Superior temporal gyrus (tissue), 1 donor: ENCODE results near the gene PEX3.
"Not testable (repeated sequence)": the region's sequence is repeated elsewhere in the genome, so short reads cannot be mapped to it uniquely, and the experiment has no call there.

ENCODE experiments used
- DNase-seq: peaks from one replicate; pipeline ENCODE4 v3.0.0-alpha.2; 2016; ENCODE audit errors: extremely low spot score

The PEX3 gene

GRCh38 chr6:143450453-143451371 is at the start of gene PEX3, which contains the start of gene ADAT2:
Gene PEX3, plus strand, starts transcription at chr6:143450805. Its CDS starts 238 bp downstream, at chr6:143451043.
Gene ADAT2, minus strand, starts transcription at chr6:143450695. Its CDS starts 37 bp downstream, at chr6:143450658.
- DNase-seq = peak; percentile 92

GRCh38 chr6:143401068-143401446 is 49.5 kb upstream of the PEX3 start:
- DNase-seq = no peak

DNA sequence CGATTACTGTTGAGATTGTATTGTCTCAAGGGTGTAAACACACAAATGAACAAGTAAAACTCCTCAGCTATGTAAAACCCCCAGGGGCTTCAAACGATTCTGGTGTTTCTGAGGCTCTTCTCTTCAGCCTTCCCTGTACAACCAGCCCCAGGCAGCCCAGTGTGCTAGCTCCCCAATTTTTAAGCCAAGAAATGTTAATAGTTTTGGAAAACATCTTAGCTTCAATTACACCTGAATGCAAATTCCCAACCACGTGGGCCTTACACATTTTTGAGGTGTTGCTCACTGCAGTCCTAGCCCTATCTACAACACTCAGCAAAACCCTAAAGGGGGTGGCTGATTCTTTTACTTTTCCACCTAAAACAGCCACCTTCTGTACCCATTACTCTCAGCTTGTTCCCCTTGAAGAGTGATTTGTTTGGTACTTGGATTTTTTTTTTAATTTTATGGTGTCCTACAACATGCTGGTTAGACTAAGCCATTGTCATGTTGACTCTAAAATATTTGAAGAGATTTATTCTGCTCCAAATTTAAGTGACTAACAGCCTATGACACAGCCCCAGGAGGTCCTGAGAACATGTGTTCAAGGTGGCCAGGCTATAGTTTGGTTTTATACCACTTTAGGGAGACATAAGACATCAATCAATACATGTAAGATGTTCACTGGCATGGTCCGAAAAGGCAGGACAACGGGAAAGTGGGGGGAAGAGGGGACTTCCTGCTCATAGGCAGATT is 48.8 kb upstream of the PEX3 start:
- DNase-seq = no peak

DNA sequence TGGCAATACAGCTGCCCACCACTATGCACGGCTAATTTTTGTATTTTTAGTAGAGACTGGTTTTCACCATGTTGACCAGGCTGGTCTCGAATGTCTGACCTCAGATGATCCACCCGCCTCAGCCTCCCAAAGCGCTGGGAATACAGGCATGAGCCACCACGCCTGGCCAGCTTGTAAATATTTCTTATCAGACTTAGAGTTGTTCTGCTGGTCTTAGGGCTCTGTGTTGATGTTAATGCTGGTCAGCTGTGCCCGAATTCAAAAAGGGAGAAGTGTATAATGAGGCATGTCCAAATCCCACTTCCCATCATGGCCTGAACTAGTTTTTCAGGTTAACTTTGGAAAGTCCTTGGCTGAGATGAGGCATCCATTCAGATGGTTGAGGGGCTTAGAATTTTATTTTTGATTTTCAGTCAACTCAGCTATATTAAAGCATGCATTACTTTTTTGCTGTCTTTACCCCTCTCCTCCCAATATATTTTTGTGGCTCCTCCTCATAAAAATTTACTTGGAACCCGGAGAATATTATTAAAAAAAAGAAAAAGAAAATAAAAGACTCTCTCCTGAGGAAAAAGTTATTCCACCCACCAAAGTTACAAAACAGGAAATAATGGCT is 47.8 kb upstream of the PEX3 start:
- no peak for DNase-seq

DNA sequence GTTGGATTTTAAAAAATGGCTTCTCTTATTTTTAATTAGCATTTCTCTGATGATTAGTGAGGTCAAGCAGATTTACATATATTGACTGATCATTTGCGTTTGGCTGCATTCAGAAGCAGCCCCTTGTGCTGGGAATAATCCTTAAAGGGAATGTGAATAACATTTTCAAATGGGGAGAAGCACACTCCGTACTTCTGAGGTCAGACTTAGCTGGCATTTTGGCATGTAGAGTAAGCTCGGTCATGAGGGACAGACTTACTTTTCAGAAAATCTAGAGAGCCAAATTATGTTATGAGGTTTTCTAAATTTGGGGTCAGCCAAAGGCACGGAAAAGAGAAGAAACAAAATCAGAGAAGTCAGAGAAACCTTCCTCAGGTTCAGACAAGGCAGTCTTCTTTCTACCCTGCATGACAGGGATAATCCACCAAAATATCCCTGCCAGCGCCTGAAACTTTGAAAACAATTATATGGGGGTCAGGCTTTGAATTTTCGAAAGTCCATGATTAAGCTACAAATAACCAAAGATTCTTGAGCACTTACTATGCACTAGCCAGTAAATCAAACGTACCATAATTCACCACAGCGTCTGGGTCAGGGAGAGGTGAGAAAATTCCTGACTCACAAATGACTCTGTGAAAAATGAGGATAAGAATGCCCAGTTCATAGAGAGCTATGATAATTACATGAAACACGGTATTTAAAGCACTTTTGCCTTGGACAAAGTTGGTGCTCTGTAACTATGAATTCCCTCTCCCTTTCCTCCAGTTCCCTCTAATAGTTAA is 45.0 kb upstream of the PEX3 start:
- no peak for DNase-seq

GRCh38 chr6:143406673-143407072 is 43.9 kb upstream of the PEX3 start:
- no peak for DNase-seq

DNA sequence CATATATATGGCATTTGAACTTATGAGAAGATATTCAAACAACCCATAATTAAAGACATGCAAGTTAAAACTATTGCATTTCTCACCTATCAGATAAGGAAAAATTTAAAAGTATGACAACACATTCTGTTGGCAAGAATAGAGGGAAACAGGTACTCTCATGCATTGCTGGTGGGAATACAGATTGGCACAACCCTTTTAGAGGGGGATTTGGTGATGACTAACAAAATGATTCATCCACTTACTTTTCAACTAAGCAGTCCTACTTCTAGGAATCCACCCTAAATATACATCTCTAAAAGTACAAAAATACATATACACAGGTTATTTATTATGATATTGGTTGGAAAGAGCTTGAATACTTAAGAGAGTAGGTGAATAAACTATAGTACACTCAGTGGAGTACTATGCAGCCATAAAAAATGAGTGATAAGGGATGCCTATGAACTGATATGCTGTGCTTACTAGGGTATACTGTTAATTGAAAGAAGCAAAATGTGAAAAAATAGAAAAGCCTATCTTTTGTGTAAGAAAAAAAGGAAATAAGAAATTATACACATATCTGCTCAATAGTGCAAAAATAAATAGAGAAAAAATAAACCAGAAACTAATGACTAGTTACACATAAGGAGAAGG is 42.3 kb upstream of the PEX3 start:
- DNase-seq = no peak

GRCh38 chr6:143408787-143409162 is 41.8 kb upstream of the PEX3 start:
- no peak for DNase-seq

DNA sequence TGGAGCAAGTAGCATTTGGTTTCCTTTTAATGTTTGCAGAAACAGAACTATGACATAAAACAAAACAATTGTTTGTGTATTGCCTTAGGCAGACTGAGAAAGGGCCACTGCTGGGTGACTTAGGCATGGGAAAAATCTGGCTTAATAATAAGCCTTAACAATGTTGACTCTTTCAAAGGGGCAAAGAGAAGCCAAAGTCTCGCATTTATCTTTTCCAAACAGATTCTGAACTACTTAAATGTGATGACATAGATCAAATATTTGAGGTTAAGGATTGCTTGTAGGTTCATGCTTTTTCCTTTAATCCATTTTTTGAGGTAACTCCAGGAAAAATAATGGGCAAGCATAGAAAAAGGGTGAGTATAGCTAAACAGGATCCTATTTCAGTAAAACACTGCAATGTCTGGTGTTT is 39.7 kb upstream of the PEX3 start:
- DNase-seq = no peak

- no peak for DNase-seq
Observed at GRCh38 chr6:143414769-143415168, 35.8 kb upstream of the PEX3 start.

- DNase-seq = no peak
Observed at GRCh38 chr6:143419526-143419925, 31.1 kb upstream of the PEX3 start.

GRCh38 chr6:143426026-143426425 is 24.6 kb upstream of the PEX3 start:
- DNase-seq = no peak

GRCh38 chr6:143427109-143427817 is 23.3 kb upstream of the PEX3 start:
- DNase-seq = peak; percentile 80

- DNase-seq = no peak
Observed at GRCh38 chr6:143429970-143430369, 20.6 kb upstream of the PEX3 start.

- no peak for DNase-seq
Observed at GRCh38 chr6:143431226-143431625, 19.4 kb upstream of the PEX3 start.

- no peak for DNase-seq
Observed at GRCh38 chr6:143432588-143432987, 18.0 kb upstream of the PEX3 start.

DNA sequence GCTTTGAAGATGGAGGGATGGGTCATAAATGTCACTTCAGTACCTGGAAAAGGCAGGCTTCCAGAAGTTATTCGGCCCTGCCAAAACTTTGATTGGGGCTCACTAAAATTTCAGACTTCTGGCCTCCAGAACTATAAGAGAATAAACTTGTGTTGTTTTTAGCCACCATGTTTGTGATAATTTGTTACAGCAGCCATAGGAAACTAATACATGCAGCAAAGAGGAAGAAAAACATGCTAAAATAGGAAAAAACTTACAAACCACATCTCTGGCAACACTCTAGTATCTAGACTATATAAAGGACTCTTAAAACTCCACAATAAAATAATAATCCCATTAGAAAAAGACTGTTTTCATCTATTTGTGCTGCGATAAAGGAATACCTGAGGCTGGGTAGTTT is 9.6 kb upstream of the PEX3 start:
- no peak for DNase-seq

DNA sequence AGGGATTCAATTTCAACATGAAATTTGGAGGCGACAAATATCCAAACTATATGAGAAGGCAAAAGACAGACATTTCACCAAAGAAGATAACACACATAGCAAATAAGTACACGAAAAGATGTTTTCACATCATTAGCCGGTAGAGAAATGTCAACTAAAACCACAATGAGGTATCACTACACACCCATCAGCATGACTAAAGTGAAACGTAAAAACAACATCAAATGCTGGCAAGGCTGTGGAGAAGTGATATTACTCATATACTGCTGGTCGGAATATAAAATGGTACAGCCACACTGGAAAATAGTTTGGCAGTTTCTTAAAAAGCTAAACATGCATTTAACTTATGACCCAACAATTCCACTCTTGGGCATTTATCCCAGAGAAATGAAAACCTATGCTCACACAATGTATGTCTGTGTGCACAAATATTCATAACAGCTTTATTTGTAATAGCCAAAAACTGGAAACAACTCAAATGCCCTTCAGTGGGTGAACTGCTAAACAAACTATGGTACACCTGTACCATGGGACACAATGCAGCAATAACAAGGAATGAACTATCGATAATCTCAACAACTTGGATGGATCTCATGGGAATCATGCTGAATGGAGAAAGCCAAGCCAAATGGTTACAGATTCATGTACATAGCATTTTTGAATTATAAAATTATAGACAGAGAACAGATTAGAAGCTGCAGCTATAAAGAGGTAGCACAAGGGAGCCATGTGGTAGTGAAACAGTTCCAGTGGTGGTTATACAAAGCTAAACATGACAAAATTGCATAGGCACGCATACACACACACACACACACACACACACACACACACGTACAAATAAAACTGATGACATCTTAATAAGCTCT is 8.7 kb upstream of the PEX3 start:
- no peak for DNase-seq

DNA sequence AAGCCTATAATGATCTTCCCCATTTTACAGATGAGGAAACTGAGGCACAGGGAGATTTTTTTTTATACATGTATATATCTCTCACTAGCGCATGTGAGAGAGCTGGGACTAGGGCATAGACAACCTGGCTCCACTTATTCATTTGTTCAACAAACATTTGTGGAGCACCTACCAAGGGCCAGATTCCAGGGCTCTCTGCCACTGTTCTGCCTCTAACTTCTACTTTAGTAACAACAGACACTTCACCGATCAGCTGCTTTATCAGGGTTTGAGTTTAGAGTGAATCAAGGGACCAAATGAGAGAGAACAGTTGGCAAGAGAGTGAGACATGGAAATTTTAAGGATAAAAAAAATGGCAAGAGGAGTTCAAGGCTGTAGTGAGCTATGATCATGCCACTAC is 7.5 kb upstream of the PEX3 start:
- DNase-seq = no peak

GRCh38 chr6:143447865-143448264 is 2.7 kb upstream of the PEX3 start:
- not testable (repeated sequence) for DNase-seq
